Heart left ventricle (tissue), 16 donors: ENCODE data around the gene ACCS. TPM values are rescaled to one million over a fixed set of nuclear protein-coding genes. Genes with fewer than 3 reads are reported as not detected.

ENCODE experiments used
- ATAC-seq, 4 donors: fragments of 200-7000 bp; cut with Tn5 transposase; one replicate each; pipeline ENCODE4 v1.9.1; 2020 to 2022; ENCODE audit warnings: moderate library complexity in 4 of 4, mild to moderate bottlenecking in 3 of 4, moderate number of reproducible peaks in 1 of 4
- DNase-seq, 5 donors: peaks; one replicate each; pipeline ENCODE4 v3.0.0-alpha.2; 2020
- H3K27ac ChIP-seq, 12 donors: fragments of 200-600 bp; sonication (generic) in 4 of 12; one replicate each; pipeline versions ENCODE4 v1.5.0 to v1.8.0; 2016 to 2022; ENCODE audit warnings: mild to moderate bottlenecking in 2 of 12
- H3K27me3 ChIP-seq, 9 donors: fragments of 200-600 bp; sonication (generic) in 2 of 9; one replicate each; pipeline versions ENCODE4 v1.5.1 to v1.8.0; 2016 to 2022; ENCODE audit warnings: mild to moderate bottlenecking in 3 of 9
- H3K36me3 ChIP-seq, 9 donors: fragments of 200-600 bp; sonication (generic) in 2 of 9; one replicate each; pipeline versions ENCODE4 v1.5.0 to v1.8.0; 2018 to 2022; ENCODE audit warnings: mild to moderate bottlenecking in 2 of 9
- H3K4me1 ChIP-seq, 12 donors: fragments of 200-600 bp; sonication (generic) in 4 of 12; one replicate each; pipeline versions ENCODE4 v1.5.0 to v1.8.0; 2016 to 2022; ENCODE audit warnings: mild to moderate bottlenecking in 3 of 12
- H3K4me3 ChIP-seq, 12 donors: fragments of 200-600 bp; sonication (generic) in 4 of 12; one replicate each; pipeline versions ENCODE4 v1.5.0 to v1.8.0; 2017 to 2022; ENCODE audit warnings: mild to moderate bottlenecking in 9 of 12, moderate library complexity in 4 of 12
- H3K9me3 ChIP-seq, 12 donors: fragments of 200-600 bp; sonication (generic) in 4 of 12; one replicate each; pipeline versions ENCODE4 v1.5.0 to v1.8.0; 2016 to 2022; ENCODE audit warnings: mild to moderate bottlenecking in 1 of 12
- CTCF ChIP-seq, 12 donors: fragments of 200-600 bp; sonication (generic) in 4 of 12; IDR thresholded peaks; one replicate each; pipeline versions ENCODE4 v1.5.0 to v1.8.0; 2018 to 2022; ENCODE audit warnings: antibody characterized with exemption in 12 of 12, mild to moderate bottlenecking in 5 of 12
- POLR2A ChIP-seq, 2 donors: fragments of 450-650 bp; IDR thresholded peaks; one replicate each; pipeline ENCODE4 v1.6.1; 2017; ENCODE audit warnings: antibody characterized with exemption in 2 of 2, mild to moderate bottlenecking in 2 of 2, moderate library complexity in 2 of 2
- WGBS, 4 donors: extraction: QIAGEN DNeasy Blood & Tissue Kit in 2 of 4; methylation state at CpG; one replicate each; pipeline versions ENCODE4 v1.1.5 to v1.1.7; 2013 to 2018; 5-methylcytosine and 5-hydroxymethylcytosine counted together
- intact Hi-C, 10 donors: fragments of 100-400 bp; cut with DNase I; formaldehyde crosslinking; loops; one replicate each; pipeline versions ENCODE4 v1.11.1 to v1.14.2; 2022
- long read RNA-seq, 3 donors: library from polyadenylated mRNA; unstranded; transcript quantifications; one replicate each; pipeline ENCODE4 v2.0.0, GENCODE V29; 2020 to 2021
- polyA plus RNA-seq, 2 donors: library from polyadenylated mRNA; stranded (reverse); fragments of 200-250 nt; gene quantifications; one replicate each; pipeline ENCODE4 v1.2.3, GENCODE V29; 2013
- total RNA-seq, 9 donors: library from RNA; depleted of rRNA in 2 of 9; stranded (reverse); fragments of >200 nt in 2 of 9; fragmentation: NEBNext Ultra II Directional in 3 of 9; extraction: Animal tissue kit (Norgen Biotek cat#: 25700) in 3 of 9; gene quantifications; one replicate each; pipeline versions ENCODE4 v1.1.0 to v1.2.4, GENCODE V29; 2016 to 2023
- donor health status: ischemic (EF 13 %, LVEDD 7.1; RV severe dilation, severe dysfunction).
- donor health status: healthy with polysubstance abuse.
- donor health status: DM: no; HTN: yes; CAD: no.
- donor health status: DM: no; HTN: no; CAD: no.
- donor health status: ischemic (EF 25% LVEDD 6.9; RV normal size, moderate dysfunction).
- donor health status: ischemic (EF 25% LVEDD 5.7; RV mildly dilated, moderate dysfunction).
- donor health status: healthy.
- donor health status: DM: yes; HTN: yes; CAD: no.
- donor health status: ischemic (EF 35%, LVEDD 5.7; RV mildly dilated, moderate dysfunction).
- donor health status: nonischemic (EF 11% LVEDD 7.7; RV severe dilation, severe dysfunction).
- donor health status: DM: yes; HTN: yes; CAD: no.
- donor health status: PGD.
- donor health status: ischemic (EF 29% LVEDD 5.4; RV normal size, mild dysfunction).
- donor health status: nonischemic (EF 23%, LVEDD 6.1; RV moderate dilation, normal function).

Gene ACCS
- 10 to 100 TPM in 3 of 9 donors, 1 to 10 TPM in 6; 1.6 to 13.5 (median 8.3) TPM for total RNA-seq
- polyA plus RNA-seq, result 10 to 100 TPM in 1 of 2 donors, 1 to 10 TPM in 1; 1.7 to 16.7 TPM
- long read RNA-seq, donor 1, partial matches to known transcripts, result 3 of 11 reads
- long read RNA-seq, donor 1, other reads (novel, unspliced or antisense), result 8 of 11 reads
- long read RNA-seq, donor 2, partial matches to known transcripts, result 0 of 6 reads
- long read RNA-seq, donor 2, other reads (novel, unspliced or antisense), result 4 of 6 reads
- long read RNA-seq, donor 3, partial matches to known transcripts, result 1 of 2 reads
- long read RNA-seq, donor 3, other reads (novel, unspliced or antisense), result 1 of 2 reads

GRCh38 chr11:44065841-44066731 is at the start of gene ACCS:
TSS of gene ACCS (plus strand) at chr11:44066270. CDS start at chr11:44067628, 1,358 bp downstream.
- TF ChIP-seq CTCF (IDR thresholded peaks at IDR 0.05) (peak; percentile 69 to 97 (median 85)), POLR2A (IDR thresholded peaks at IDR 0.05) (peak in 1 of 2 donors; percentile 62)
- Histone ChIP-seq H3K27ac (peak within 1 kb of the TSS; percentile 53 to 94 (median 90)), H3K9me3 (no peaks in the 10 kb centered on the region), H3K27me3 (no peaks in the 10 kb centered on the region), H3K4me1 (peaks cover 0 to 18% (median 10%) of the 10 kb centered on the region in 12 donors), H3K4me3 (peak within 1 kb of the TSS; percentile 22 to 92 (median 72)), H3K36me3 (peaks cover 0 to 16% (median under 1%) of the 10 kb centered on the region in 9 donors)
- intact Hi-C loops, result no loop called here
- peak; percentile 96 to 97 (median 96) for ATAC-seq
- WGBS, 4 donors, result 0 to 2% (median 1%) methylated on average over 54 to 70 of the region's 70 CpGs
- DNase-seq, result peak; percentile 95 to 99 (median 97)

GRCh38 chr11:44016546-44017442 is 49.3 kb upstream of the ACCS start:
- Histone ChIP-seq H3K27me3 (no peaks in the 10 kb centered on the region), H3K27ac (peak overlapping the region in 10 of 12 donors; percentile 8 to 61 (median 48)), H3K36me3 (no peaks in the 10 kb centered on the region), H3K9me3 (peaks cover 0 to 3% (median 0%) of the 10 kb centered on the region in 12 donors), H3K4me1 (peaks cover 0 to 35% (median 24%) of the 10 kb centered on the region in 12 donors), H3K4me3 (no peak overlapping the region)
- intact Hi-C loops, result no loop called here
- DNase-seq (peak in 1 of 5 donors; percentile 7), ATAC-seq (peak in 1 of 4 donors; percentile 7)
- WGBS, 4 donors, result 89 to 95% (median 91%) methylated on average over 2 of the region's 2 CpGs; no CpG with 5 or more reads in 1 of the 4 donors
- no peak for TF ChIP-seq CTCF (IDR thresholded peaks at IDR 0.05)

- H3K9me3 ChIP-seq, result peaks cover 0 to 9% (median 0%) of the 10 kb centered on the region in 12 donors
- DNase-seq (no peak), ATAC-seq (peak in 2 of 4 donors; percentile 7 to 19)
- intact Hi-C loops, result no loop called here
- TF ChIP-seq POLR2A (IDR thresholded peaks at IDR 0.05), result no peak
- no peak for TF ChIP-seq CTCF (IDR thresholded peaks at IDR 0.05)
- no peaks in the 10 kb centered on the region for H3K27me3 ChIP-seq
- peak overlapping the region in 9 of 12 donors; percentile 8 to 61 (median 43) for H3K27ac ChIP-seq
- H3K36me3 ChIP-seq, result no peaks in the 10 kb centered on the region
- H3K4me1 ChIP-seq, result peaks cover 0 to 35% (median 24%) of the 10 kb centered on the region in 12 donors
- H3K4me3 ChIP-seq, result no peak overlapping the region
- 58 to 68% (median 64%) methylated on average over 3 of the region's 3 CpGs for WGBS, 4 donors
These were observed 48.5 kb upstream of the ACCS start for GRCh38 chr11:44017443-44018126.
